Cardiac ventricle fibroblast (primary cell): ENCODE results near the gene OR4L1. TPM values are rescaled to one million over a fixed set of nuclear protein-coding genes. Genes with fewer than 3 reads are reported as not detected.

Experiments used
- total RNA-seq: library from RNA; depleted of rRNA; stranded (reverse); fragments of >200 nt; gene quantifications from 2 replicates; pipeline ENCODE4 v1.2.3, GENCODE V29; 2015

Gene OR4L1
- total RNA-seq: not detected in 2 replicates

DNA sequence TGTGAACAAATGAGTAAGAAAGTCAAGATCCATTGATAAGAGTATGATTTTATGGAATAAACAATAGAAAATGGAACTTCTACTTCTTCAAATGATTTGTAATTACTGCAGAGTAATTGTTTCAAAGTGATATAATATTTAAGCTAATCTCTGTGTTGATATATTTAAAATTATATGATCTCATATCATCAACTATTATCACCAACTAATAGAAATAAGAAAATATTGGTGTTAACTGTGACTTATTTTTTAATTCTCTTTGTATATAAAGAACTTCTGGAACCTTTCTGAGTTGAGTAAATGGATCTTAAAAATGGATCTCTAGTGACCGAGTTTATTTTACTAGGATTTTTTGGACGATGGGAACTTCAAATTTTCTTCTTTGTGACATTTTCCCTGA lies at the start of gene OR4L1:
Gene OR4L1 (plus strand): TSS at position 301 of the 400 bp plus-strand sequence. CDS start 0 bp downstream, at position 301.

GRCh38 chr14:20019257-20019865 lies 40.5 kb upstream of the OR4L1 start, which contains the start of gene OR4K14:
Gene OR4K14, minus strand, starts transcription at chr14:20019307. Its CDS starts 4,114 bp downstream, at chr14:20015193.

DNA sequence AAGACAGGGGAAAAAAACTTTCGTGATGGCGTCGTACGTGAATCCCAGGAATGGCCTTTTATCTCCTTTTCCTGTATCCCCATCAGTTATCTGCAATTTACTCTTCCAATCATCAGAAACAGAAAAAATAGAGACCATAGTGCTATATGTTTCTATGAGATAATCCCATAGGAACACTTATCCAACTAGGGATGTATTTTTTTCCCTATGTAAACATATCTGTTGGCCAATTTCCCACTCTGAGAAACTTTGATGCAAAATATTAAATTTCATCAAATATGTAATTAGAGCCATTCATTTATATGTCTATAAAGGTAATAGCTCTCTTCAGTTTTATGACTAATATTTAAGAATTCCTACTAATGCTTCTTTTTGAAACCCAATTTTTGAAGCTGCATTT lies 23.9 kb upstream of the OR4L1 start, which contains the start of gene OR4K13:
Gene OR4K13 (minus strand): TSS at position 101 of the 400 bp plus-strand sequence. CDS start 1,280 bp downstream, outside the sequence.

GRCh38 chr14:20110438-20110837 lies 50.6 kb downstream of the OR4L1 start, which contains the start of gene OR4K17:
Gene OR4K17, plus strand, starts transcription at chr14:20110739. Its CDS starts 6,761 bp downstream, at chr14:20117500.

Other genes starting within 250 kb of the OR4L1 start
- gene OR4K2, start 184.9 kb upstream of the OR4L1 start, total RNA-seq: not detected in 2 replicates
- not detected in 2 replicates for gene OR4K5, start 139.4 kb upstream of the OR4L1 start, total RNA-seq
- not detected in 2 replicates for gene OR4K1, start 129.1 kb upstream of the OR4L1 start, total RNA-seq
- not detected in 2 replicates for gene OR4K15, start 84.5 kb upstream of the OR4L1 start, total RNA-seq
- not detected in 2 replicates for gene OR4Q2, start 57.9 kb upstream of the OR4L1 start, total RNA-seq
- not detected in 2 replicates for gene OR4K14, start 40.7 kb upstream of the OR4L1 start, total RNA-seq
- gene OR4K13, start 24.0 kb upstream of the OR4L1 start, total RNA-seq: not detected in 2 replicates
- not detected in 2 replicates for gene OR4K17, start 50.7 kb downstream of the OR4L1 start, total RNA-seq
- gene OR4N5, start 78.8 kb downstream of the OR4L1 start, total RNA-seq: not detected in 2 replicates
- gene OR11G2, start 130.9 kb downstream of the OR4L1 start, total RNA-seq: not detected in 2 replicates
- gene OR11H6, start 163.7 kb downstream of the OR4L1 start, total RNA-seq: not detected in 2 replicates
- not detected in 2 replicates for gene OR11H7, start 168.9 kb downstream of the OR4L1 start, total RNA-seq
- gene OR11H4, start 179.2 kb downstream of the OR4L1 start, total RNA-seq: not detected in 2 replicates
- 5.4 and 9.6 TPM in 2 replicates for gene TTC5, start 245.9 kb downstream of the OR4L1 start, total RNA-seq